ES-I3 (cell line): ENCODE data around the gene NCOA3.

Source experiments
- H3K36me3 ChIP-seq: 2 replicates; pipeline ENCODE4 v1.6.1; 2013; ENCODE audit warnings: mild to moderate bottlenecking, low read length, control low read depth, moderate library complexity; ENCODE audit not compliant: insufficient read depth
- H3K4me1 ChIP-seq: 2 replicates; pipeline ENCODE4 v1.6.1; 2013; ENCODE audit warnings: mild to moderate bottlenecking, control low read depth, low read length; ENCODE audit not compliant: insufficient read depth
- H3K9ac ChIP-seq: 2 replicates; pipeline ENCODE4 v1.6.1; 2013; ENCODE audit warnings: low read depth, mild to moderate bottlenecking, low read length, moderate library complexity
- H3K9me3 ChIP-seq: 2 replicates; pipeline ENCODE4 v1.6.1; 2013; ENCODE audit warnings: mild to moderate bottlenecking, low read length, moderate library complexity; ENCODE audit not compliant: control insufficient read depth, insufficient read depth

Gene NCOA3

DNA sequence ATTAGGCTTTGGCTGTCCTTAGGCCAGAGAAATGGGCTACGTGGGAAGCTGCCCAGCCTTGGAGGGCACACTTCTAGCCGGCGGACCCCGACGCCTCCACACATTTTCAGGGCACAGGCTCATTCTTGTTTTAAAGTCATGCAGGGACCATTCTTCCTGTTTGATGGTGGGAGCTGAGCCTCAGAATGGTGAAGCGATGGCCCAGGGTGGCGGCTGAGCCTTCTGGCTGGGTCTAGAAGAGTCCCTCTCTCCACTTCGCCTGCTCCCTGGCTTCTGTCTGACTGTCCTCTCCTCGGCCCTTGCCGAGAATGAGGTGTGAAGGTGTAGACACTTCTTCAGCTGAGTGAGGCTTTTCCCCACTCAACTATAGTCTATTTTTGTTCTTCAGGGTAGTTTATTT lies 169.2 kb downstream of the NCOA3 start:
- Histone ChIP-seq H3K9me3 (no peaks in the 10 kb centered on the region), H3K36me3 (no peaks in the 10 kb centered on the region), H3K4me1 (no peaks in the 10 kb centered on the region), H3K9ac (no peak overlapping the region)

DNA sequence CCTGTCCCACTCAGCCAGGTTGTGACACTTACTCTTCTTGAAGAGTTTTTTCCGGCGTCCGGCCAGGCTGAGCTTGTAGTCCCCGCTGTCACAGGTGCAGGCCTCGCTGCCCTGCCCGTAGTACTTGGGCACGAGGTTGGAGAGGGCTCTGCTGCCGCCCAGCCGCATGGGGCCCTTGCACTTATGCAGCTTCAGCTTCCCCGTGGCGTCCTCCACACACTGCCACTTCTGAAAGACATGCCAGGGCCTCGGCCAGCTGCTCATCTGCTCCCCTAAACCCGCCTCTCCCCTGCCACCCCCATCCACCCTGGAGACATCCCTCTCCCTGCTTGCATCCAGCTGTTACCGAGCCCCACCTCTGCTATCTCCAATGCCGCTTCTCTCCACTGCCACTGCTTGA lies 170.5 kb downstream of the NCOA3 start:
- H3K9me3 ChIP-seq: no peaks in the 10 kb centered on the region
- no peaks in the 10 kb centered on the region for H3K4me1 ChIP-seq
- no peaks in the 10 kb centered on the region for H3K36me3 ChIP-seq
- no peak overlapping the region for H3K9ac ChIP-seq

DNA sequence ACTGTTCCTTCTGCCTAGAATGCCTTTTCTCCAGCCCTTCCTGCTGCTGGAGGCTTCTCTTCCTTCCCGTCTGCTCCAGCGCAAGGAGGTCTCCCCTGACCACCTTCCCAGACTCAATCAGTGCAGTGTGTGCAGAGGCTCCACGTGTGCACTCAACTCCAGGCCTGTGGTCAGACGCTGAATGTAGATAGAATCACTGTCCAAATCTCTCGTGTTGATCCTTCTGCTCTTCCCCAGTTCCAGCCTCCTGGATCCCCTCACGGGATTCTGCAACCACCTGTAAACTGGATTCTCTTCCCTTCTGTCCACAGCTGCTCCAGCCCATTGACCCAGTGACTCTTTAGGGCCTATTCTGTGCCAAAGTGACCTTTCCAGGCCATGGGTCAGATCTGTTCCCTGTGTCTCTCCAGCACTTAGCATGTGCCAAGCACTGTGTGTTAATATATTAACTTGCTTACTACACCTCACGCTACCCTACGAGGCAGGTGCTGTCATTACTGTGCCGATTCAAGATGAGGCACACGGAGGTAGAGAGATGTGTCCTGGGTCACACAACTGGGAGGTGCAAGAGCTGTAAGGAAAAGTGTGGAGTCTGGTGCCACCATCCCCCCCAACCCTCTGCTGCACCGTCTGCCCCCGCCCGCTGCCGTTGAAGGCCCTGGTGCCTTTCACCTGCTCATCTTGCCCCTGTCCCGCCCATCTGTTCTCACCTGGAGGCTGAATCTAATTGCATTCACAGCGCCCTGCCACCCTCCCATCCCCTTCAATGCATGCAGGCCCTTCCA lies 171.4 kb downstream of the NCOA3 start:
- H3K9me3 ChIP-seq: no peaks in the 10 kb centered on the region
- H3K4me1 ChIP-seq: no peaks in the 10 kb centered on the region
- no peak overlapping the region for H3K9ac ChIP-seq
- H3K36me3 ChIP-seq: no peaks in the 10 kb centered on the region

DNA sequence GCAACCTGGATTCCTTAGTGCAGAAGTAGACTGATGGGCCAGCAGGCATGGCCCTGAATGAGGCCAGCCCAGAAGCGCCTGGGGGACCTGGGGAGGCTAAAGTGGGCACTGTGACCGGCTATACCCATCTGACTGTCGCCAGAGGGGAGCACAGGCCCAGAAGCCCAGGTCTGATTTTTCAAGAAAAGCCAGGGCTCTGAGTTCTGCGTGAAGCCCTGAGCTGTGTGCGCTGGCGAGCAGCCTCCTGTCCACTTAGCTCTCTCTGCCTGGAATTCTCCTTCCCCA lies 171.9 kb downstream of the NCOA3 start:
- Histone ChIP-seq H3K36me3 (no peaks in the 10 kb centered on the region), H3K9me3 (no peaks in the 10 kb centered on the region), H3K9ac (no peak overlapping the region), H3K4me1 (no peaks in the 10 kb centered on the region)

DNA sequence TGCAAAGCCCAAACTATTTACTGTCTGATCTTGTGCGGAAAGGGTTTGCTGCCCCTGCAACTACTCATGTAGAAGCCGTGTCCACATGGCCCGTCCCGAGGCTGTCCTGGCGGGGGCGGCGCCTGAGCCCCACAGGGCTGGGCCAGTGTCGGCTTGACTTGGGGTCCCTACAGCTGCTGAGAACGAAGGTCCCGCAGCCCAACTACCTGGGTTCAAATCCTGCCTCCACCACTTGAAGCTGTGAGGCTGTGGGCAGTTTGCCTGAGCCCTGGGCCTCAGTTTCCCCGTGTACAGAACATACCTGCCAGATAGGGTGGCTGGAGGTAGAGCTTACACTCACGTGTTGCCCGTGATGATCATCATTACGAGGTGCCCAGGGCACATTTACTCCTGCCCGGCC lies 172.5 kb downstream of the NCOA3 start:
- Histone ChIP-seq H3K9me3 (no peaks in the 10 kb centered on the region), H3K9ac (no peak overlapping the region), H3K36me3 (no peaks in the 10 kb centered on the region), H3K4me1 (no peaks in the 10 kb centered on the region)

DNA sequence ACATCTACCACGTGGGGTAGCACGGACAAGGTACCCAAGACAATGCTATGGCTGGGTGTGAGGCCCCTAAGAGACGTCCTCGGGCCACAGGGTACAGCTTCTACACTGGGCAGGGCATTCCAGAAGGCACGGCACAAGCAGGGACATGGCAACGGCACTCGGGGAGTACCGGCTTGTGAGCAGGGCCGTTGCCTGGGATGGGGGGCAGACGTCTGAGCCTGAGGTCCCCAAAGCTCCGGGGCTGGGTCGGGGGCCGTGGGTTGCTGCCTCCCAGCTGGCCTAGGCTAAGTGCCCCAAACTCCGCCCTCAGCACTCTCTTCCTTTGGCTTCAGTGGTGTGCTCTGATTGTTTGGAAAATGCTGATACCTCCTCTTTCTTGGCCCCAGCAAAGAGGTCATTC lies 173.0 kb downstream of the NCOA3 start:
- Histone ChIP-seq H3K4me1 (no peaks in the 10 kb centered on the region), H3K9ac (no peak overlapping the region), H3K36me3 (no peaks in the 10 kb centered on the region), H3K9me3 (no peaks in the 10 kb centered on the region)

DNA sequence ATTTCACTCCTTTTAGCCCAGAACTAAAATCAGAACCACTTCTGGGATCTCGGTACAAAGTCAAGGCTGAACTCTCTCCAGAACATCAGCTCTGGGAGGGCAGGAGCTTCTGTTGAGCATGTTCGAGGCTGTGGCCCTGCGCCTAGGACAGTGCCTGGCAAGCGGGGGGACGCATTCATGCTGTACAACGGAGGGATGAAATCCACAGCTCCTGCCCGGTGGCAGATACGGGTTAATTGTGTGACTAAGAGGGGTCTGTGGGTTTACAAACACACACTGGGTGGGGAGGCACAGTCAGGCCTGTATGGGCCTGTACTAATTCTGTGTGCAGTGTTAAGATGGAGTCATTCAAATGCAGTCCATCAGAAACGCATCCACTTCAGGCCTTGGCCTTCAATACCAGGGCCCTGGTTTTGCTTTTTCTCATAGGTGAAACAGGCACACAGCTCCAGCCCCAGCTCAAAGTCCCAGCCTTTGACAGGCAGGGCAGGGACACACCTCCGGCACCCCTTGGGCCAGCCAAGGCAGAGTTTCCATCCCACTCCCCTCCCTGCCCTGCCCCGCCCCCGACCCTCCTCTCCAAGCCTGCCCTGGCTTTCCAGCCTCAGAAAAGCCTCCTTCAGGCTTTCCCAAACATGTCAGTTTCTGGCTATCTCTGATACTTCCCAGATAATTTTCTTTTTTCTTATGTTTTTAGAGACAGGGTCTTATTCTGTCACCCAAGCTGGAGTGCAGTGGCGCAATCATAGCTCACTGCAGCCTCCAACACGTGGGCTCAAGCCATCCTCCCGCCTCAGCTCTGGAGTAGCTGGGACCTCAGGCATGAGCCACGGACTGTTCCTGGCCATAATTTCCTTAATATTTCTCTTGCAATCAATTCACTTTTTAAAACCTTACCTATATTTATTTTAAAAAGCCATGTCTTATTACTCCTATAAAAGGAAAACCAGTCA lies 173.8 kb downstream of the NCOA3 start:
- Histone ChIP-seq H3K9ac (no peak overlapping the region), H3K36me3 (no peaks in the 10 kb centered on the region), H3K4me1 (no peaks in the 10 kb centered on the region), H3K9me3 (no peaks in the 10 kb centered on the region)

DNA sequence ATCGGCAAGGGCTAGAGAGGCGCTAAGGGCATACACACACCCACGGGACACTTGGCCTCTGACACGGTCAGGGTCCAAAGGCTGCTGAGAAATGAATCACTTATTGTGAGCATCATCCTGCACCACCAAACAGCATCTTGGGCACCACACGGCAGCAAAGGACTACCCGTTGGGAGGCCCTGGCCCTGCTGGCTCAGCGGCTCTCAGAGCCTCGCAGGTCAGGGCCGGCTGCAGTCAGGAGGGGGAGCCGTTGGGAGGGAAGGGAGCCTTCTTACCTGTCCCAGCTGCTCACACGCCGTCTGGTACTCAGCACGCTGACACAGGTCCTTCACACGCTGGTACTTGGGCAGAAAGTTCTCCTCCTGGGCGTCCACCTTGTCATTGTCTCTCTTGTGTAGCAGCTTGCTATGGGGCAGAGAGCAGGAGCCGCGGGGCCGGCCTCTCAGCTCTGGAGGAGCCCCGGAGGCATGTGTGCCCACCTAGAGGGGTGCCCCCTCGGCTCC lies 174.6 kb downstream of the NCOA3 start:
- H3K4me1 ChIP-seq: no peaks in the 10 kb centered on the region
- no peaks in the 10 kb centered on the region for H3K9me3 ChIP-seq
- H3K9ac ChIP-seq: no peak overlapping the region
- no peaks in the 10 kb centered on the region for H3K36me3 ChIP-seq

DNA sequence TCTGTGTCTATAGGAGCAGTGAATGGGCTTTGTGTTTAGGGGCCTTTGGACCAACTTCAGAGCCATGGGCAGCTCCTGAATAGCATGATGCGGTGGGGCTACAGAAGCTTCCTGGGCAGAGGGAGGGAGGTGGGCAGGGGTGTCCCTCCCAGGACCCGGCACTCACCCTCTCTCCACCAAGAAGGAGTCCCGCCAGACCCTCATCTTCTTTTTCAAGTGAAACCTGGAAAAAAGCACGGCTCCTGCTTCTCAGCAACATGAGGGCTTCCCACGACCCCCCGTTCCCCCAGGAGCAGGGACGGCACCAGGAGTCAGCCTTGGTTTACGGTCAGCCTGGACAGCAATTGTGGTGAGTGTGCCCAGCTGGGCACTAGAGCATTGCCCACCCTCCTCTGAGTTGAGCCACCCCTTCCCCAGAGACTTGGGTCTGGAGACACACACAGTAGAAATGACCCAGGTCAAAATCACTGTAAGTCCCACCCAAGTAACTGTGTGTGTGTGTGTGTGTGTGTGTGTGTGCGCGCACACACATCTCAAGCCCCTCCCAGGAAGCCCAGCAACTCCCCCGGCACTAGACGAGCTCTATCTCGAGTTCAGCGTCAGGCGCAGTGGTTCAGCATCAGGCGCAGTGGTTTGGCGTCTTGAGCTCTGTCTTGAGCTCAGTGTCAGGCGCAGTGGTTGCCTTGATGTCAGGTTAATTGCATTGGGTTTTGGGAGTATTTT lies 175.4 kb downstream of the NCOA3 start:
- no peak overlapping the region for H3K9ac ChIP-seq
- no peaks in the 10 kb centered on the region for H3K4me1 ChIP-seq
- H3K9me3 ChIP-seq: no peaks in the 10 kb centered on the region
- no peaks in the 10 kb centered on the region for H3K36me3 ChIP-seq

DNA sequence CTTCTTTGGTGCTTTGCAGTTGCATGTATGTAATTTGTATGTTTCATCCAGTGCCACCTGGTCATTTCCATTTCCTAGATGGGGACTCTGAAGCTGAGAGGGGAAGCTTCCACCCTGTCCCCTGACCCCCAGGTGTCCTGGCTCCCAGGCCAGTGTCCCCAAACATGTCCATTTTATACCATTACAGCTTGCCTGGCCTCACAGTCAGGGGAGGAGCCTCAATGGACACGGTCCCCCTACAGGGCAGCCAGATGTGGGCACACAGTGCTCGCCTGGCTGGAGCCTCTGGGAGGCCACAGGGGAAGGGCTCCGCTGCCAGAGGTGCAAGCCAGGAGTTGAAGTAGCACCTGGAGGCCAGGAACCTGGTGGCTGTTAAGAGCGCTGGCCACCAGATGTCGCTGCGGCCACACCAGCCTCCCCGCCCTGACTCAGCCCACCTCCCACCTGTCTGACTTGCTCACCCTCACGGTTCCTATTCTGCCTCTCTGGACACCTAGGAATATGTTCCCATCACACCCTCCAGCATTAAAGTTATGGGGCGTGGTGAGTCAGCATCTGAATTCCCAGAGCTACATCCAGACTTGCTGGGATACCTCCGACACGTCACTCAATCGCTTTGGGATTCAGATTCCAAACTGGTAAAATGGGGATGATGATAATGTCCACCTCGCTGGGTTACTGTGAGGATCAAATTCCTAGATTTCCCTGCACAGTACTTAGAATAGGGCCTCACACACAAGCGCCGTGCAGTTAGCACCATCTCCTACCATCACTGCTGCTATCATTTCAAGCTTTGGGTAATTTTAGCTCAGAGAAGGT lies 176.2 kb downstream of the NCOA3 start:
- H3K36me3 ChIP-seq: no peaks in the 10 kb centered on the region
- no peaks in the 10 kb centered on the region for H3K4me1 ChIP-seq
- H3K9me3 ChIP-seq: no peaks in the 10 kb centered on the region
- H3K9ac ChIP-seq: no peak overlapping the region

DNA sequence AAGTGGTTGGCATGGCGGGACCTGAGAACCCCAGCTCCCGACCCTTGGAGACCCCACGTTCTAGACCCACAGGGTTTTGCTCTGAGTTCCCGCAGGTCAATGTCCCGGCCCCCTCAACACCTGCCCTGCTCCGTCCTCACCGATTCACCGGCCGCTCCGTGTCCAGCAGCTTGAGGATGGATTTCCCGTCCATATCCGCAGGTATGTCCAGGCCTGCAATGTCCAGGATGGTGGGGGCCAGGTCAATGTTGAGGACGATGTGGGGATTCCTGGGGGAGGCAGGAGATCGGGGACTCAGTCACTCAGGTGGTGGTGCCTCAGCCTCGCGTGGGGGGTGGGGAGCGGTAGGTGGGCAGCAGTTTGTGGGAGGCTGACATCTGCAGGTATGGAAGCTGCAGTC lies 176.8 kb downstream of the NCOA3 start:
- H3K36me3 ChIP-seq: no peaks in the 10 kb centered on the region
- no peak overlapping the region for H3K9ac ChIP-seq
- H3K4me1 ChIP-seq: no peaks in the 10 kb centered on the region
- no peaks in the 10 kb centered on the region for H3K9me3 ChIP-seq

DNA sequence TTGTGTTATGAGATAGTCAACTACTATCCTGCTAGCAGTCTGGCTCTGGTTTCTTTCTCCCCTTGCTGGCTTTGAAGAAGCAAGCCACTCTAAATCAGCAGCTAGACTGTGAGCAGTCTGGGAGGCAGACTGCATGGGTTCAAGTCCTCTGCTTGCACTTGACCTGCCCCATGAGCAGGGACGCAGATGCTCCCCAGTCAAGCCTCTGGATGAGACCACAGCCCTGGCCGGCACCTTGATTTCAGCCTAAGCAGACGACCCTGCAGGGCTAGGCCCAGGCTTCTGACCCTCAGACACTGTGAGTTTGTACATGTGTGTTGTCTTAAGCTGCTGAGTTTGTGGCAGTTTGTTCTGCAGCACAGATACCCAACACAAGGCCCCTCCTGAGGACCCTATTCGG lies 177.8 kb downstream of the NCOA3 start:
- H3K9me3 ChIP-seq: no peaks in the 10 kb centered on the region
- peaks cover 5% of the 10 kb centered on the region; the same call in 1 of the 2 replicates for H3K36me3 ChIP-seq
- H3K4me1 ChIP-seq: no peaks in the 10 kb centered on the region
- no peak overlapping the region for H3K9ac ChIP-seq

DNA sequence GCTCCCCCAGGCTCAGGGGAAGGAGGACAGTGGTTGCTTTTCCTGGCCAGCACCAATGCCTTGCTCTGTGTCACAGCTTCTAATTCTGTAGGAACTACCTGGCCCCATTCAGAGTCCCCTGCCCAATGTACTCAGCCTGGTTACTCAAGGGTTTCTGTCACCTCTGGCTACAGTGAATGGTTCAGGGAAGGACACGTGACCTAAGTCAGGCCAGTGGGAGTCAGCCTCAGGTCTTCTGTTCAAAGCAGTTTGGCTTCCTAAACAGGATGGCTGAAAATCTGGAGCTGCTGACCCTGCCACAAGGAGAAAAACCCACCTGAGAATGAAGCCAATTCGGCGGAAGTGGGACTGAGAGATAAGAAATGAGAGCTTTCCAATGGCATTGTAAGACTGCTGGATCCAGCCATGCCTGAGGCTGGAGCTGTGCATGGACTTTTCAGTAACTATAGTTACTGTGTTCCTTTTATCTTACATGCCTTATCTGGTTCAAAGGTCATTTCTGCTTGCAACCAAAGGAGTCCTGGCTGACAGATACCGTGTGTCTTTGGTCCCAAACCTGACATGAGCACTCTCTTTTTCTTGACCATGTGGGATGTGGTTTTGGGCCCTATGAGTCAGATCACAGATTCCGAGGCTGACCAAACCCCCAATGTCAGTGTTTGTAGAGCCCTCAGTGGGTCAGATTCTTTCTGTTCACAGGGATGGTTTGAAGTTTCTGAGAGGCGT lies 179.3 kb downstream of the NCOA3 start:
- Histone ChIP-seq H3K36me3 (peaks cover 5% of the 10 kb centered on the region; the same call in 1 of the 2 replicates), H3K9me3 (no peaks in the 10 kb centered on the region), H3K4me1 (no peaks in the 10 kb centered on the region), H3K9ac (no peak overlapping the region)
